CD4-positive, alpha-beta T cell treated with Interleukin-1 beta for 1 hour (primary cell): ENCODE measurements around the gene RSU1.
A peak's percentile ranks its signal among the peaks of the same experiment; 100 is the strongest.
"Not testable (repeated sequence)": the region's sequence is repeated elsewhere in the genome, so short reads cannot be mapped to it uniquely, and the experiment has no call there.

Source experiments
- DNase-seq, 2 donors: peaks; one replicate each; pipeline ENCODE4 v3.0.0-alpha.2; 2020 to 2022

The RSU1 gene

DNA sequence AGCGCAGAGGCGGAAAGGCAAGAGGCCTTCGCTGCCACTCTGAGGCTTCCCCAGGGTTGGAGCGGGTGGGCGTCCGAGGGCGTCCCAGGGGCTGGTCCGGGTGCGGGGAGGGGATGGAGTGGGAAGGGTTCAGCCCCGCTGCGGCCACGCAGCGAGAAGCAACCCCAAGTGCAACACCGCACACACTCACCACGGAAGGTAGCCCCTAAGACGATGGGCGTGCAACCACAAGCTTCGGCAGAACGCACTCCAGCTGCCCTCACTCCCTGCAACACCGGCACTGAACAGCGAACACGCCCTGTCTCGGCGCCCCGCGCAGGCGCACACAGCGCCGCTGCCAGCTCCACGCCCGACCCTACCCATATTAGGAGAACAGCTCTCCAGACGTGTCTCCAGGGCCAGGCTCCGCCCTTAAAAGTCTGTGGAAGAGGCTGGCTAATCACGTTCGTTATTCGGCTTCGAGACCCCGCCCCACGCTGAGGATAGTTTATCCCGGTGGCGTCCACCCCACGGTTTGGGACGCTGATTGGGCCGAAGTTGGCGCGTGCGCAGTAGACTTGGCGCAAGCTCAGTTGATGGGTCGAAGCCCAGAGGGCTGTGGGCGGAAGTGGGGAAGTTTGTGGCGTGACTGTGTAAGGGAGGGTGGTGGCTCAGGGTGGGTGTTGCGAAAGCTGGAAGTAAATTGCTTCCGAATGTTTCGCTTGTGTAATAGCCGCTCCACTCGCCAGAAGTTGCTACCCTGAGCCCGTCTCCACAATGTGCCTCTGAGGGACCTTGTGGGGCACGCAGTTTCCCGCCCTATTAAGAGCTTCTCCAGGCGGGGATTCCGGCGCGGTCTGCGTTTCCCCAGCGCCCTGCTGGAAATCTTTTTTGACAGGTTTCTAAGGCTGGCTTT is at the start of gene RSU1:
Gene RSU1 (minus strand): TSS at position 300 of the 895 bp plus-strand sequence. CDS start 343 bp downstream, outside the sequence.
- DNase-seq: peak; percentile 100

DNA sequence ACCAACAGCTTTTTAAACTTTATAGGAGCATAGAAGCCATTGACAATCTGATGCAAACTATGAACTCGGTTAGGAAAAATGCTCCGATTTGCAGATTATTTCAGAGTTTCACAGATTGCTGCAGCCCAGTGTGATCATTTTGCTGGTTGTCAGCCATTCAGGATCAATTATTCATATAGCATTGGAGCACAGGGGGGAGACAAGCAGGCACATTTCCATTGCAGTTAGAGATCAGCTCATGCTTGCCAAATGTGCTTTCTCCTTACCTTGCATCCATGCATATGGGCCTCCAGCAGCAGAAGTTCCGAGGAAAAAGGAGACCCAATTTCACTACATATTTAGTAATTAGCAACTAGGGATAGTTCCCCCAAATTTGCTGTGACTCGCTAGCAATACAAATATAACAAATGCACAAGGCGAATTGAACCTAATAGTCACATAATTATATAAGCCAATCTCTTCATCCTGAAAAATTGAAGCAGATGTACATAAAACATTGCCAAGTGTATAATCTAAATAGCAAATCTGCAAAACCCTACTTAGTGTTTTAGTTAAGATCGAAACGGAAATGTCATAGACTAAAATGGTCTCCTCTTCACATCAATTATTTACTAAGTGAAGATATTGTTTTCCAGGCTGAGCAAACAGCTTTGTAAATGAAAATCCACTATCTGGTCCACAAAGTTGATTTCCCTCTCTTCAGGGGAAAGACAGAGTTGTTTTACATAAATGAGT is 49.5 kb upstream of the RSU1 start:
- DNase-seq: no peak

DNA sequence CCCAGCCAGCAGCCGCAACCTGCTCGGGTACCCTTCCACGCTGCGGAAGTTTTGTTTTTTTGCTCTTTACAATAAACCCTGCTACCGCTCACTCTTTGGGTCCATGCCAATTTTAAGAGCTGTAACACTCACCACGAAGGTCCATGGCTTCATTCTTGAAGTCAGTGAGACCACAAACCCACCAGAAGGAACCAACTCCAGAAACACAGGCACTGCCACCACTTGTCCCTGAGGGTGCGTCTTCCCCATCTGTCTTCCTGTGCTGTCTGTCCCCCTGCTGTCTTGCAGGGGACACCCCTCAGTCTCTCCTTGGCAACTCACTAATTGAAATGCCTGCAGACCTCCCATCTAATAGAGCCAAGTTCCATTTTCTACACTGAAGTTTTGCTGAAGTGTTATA is 48.5 kb upstream of the RSU1 start:
- no peak for DNase-seq

DNA sequence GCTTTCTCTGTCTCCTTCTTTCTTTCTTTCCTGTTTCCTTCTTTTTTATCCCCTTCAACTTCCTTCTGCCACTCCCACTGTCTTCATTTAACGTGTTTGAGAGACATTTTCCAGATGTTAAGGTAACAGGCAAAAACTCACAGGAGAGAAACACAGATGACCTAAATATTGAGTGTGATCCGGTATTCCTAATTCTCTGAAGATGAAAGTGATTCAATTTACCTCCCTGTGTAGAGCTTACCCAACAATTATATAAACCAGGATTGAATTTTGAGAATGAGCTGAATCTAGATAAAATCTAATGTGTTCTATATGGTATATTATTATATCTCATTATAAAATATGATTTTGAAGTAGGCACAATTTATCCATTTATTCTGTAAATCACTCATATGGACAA is 46.5 kb upstream of the RSU1 start:
- no peak for DNase-seq

DNA sequence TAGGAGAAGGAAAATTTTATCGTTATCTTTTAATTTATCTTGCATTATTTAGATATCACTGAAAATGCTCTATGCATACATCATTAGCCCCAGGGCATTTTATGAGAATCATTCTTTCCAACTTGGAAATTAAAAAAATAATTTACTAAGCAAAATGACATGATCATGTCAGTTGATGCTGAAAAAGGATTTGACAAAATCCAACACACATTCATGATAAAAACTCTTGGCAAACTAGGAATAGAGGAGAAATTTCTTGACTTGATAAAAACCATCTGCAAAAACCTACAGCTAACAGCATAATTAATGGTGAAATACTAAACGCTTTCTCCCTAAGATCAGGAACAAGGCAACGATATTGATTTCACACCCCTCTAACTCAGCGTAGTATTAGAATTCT is 40.2 kb upstream of the RSU1 start:
- DNase-seq: no peak

DNA sequence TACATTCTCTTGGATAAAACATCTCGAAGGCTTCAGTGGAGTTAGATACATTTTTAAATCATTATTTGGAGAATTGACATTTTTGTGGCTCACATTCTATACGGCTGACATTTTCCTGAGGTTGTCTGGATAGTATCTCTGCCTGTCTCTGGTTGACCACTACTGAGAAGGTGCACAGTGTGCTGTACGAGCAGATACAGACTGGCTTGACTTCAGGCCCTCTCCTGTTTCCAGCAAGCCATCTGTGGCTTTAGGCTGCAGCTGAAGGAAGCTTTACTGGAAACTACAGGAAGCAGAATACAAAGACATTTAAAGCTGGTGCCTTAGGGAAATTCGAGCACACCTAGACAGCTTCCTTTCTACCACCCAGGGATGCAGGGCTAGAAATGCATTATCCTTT is 39.3 kb upstream of the RSU1 start:
- no peak for DNase-seq

DNA sequence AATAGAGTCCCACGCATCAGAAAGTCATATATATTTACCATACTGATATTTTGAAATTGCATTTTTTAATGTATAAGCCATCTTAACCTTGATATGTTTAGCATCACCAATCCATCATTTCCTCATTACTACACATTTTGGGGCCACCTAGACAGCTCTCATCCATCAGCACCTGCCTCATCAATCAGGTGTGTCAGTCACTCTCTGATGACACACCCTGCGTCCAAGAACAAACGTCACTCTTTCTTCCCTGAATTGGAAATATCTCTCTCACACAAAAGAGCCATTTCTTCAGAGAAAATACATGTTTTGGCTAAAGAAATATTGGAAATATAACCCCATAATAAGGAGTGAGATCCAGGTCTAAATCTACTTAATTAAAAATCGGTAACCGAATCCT is 38.9 kb upstream of the RSU1 start:
- no peak for DNase-seq

DNA sequence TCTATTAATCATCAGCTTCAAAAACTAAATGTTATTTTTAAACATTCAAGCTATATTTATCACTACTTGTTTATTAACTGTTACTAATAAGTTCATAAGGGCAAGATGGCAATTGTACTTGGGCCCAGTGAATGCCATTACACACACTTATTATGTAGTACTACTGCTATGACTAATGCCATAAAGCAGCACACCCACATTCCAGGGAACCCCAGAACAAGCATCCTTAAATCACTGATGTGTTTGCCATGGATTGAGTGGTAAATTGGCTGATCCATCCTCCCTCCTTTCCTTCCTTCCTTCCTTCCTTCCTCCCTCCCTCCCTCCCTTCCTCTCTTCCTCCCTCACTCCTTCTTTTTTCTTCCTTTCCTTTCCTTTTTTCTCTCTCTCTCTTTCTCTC is 37.4 kb upstream of the RSU1 start:
- DNase-seq: no peak

DNA sequence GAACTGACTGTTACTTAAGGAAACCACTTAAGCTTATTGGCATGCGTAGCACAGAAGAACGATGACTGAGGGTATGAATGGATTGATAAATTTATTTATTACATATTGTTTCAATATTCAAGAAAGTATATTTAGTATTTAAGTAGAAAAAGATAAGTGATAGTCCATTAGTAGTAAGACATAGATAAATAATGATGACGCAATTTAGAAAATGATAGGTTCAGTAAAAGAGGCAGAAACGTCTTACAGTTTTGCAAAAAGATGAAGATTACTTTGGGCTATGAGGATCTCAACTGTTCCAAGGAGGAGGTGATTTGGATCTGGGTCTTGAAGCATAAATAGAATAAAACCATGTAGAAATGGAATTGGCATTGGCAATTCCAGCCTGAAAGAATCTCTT is 36.6 kb upstream of the RSU1 start:
- DNase-seq: no peak

DNA sequence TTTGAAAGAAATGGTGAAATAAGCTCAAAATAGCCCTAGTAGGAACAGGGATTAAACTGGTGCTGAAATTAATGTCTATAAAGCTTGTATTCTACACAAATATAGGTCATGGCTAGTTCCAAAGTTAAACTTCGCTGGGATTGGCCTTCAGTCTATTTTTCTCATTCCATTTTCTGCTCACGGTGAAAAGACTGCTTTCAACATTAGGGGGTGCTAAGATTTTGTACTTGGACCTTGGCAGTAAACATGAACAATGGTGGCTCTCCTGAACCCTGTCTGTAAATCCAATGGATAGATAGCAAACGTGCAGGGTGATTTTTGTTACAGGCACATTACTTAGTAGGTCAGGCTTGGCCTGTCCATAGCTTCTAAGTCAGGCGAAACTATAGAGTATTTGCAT is 36.0 kb upstream of the RSU1 start:
- peak in 1 of 2 donors; percentile 7 for DNase-seq

DNA sequence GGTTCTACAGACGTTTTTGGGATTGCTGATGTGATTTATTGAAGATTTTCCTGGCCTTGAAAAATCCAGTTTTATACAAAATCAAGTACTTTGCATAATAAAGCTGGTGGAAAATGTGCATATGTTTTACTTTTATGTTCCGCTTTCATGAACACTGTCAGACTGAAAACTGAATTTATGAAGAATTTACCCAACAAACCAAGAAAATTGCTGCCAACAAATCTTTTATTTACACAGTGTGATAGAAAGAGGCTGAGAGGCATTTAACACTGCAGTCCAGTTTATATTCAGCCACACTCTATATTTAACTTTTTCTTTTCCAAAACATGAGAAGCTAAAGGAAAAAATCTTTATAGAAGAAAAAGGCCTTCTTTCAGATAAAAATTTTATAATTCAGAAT is 35.4 kb upstream of the RSU1 start:
- no peak for DNase-seq

DNA sequence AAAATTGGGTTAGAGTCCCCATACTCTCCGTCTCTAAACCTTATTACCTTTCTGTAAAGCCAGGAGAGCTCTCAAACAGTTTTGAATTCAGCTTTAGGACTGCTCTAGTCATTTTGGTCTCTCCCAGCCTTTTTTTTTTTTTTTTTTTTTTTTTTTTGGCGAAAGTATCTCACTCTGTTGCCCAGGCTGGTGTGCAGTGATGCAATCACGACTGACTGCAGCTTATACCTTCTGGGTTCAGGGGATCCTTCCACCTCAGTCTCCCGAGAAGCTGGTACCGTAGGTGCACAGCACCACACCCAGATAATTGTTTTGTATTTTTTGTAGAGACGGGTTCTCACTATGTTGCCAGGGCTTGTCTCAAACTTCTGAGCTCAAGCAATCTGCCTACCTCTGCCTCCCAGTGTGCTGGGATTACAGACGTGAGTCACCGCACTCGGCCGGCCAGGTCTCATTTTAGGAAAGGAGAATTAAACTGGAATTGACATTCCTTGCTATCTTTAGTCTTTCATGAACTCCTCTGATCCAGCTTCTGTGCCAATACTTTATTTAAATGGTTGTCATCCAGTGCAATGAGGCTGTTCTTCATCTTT is 31.4 kb upstream of the RSU1 start:
- DNase-seq: no peak

DNA sequence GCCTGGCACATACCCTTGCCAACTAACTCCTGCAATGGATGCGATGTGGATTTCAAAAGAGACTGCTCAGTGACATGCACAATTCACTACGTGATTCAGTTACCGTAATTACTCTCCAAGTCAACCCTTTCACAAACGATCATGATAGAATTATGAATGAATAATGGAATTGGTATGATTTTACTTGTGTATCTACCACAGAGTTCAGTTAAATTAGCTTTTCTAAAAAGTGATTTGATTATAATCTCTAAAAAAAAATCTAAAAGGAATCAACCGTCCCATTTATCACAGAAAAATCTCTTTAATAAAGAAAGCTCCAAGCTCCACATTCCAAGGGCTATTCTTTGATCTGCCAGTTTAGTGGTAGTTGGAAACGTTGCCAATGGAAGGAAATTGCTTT is 30.4 kb upstream of the RSU1 start:
- no peak for DNase-seq

DNA sequence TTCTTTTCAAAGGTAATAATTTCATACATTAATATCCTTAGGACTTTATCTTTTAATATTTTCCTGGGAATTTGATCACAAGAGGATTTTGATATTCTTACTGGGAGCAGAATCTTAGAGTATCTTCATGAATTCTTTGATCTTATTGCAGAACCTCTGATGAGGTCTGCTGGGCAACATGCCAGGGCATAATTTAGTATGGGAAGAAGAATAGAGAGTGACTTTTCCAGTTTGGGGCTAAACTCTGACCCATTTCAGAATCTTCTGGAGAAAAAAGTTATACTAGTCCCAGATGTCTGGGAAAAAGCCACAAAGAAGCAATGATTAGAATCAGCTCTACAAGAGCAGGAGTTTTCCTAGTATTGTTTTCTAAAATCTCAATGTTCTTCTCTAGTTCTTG is 28.0 kb upstream of the RSU1 start:
- no peak for DNase-seq

DNA sequence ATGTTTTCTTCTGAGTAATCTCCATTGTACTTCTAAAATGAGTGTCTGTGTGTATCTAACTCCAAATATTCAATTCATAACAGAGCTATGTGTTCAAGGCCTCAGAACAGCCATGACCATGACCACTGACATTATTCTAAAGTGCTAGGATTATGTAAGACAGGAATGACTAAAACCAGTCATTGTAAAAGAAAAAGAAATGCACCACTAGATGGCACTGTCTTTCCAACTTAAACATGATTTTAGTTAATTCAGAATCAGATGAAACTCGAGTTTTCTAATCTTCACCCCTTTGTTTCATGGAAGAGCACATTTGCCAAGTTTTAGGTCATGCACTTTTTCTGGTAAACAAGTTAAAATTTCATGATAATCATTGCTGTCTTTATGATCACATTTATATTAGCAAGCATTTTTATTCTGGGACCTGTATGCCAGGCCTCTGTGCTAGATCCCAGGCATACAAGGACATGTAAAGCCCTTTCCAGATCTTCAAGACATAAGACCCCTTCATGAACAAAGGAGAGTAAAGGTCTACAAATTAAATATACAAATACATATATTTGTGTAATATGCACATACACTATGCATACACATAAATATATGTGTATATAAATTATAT is 26.1 kb upstream of the RSU1 start:
- DNase-seq: peak in 1 of 2 donors; percentile 77

DNA sequence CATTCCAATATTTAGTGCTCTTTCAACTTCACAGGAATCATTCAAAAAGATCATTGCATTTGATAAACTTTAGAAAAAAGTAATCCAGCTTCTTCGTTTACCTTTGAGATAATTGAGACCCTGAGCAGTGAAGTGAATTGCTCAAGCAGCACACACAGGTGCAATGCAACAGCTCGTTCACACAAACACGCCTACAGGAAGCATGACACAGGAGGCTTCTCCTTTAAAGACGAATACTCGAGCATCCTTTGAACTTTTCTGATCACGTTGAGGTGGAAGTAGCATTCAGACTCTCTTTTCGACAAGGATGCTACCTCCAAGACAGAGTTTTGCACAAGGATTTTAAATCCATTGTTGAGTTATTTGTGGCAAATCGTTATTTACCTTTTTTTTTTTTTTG is 18.0 kb upstream of the RSU1 start:
- DNase-seq: peak; percentile 30 to 49

DNA sequence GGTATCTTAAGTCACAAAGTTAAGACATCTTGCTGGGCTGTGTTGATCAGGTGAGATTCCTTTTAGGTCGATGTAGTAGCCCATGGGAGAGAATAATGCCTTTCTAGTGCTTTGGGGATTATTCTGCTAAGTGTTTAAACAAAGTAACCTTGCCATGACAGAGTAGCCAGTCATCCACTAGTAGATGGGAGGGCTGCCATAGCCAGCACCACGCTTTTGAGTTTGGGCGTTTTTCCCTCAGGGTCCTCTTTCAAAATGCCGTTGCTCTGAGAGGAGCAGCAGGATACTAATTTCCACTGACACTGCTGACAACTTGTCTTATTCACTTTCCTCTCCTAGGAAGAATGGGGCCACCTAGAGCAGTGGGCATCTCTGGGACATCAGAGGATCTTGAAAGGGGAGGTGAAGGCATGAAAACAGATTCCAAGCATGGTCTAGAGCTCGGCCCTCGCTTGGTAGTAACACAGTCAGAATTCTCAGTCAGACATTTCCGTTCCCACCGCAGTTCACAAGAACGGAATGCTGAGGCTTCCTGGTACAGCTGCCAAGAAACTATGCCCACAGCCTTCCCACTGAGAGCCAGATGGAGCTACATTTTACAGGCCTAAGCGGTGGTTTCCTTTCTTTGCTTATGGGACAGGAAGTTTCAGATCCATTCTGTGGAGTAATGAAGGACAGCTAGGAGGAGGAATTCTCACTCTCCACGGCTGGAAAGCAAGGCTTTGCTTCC is 15.3 kb upstream of the RSU1 start:
- no peak for DNase-seq

DNA sequence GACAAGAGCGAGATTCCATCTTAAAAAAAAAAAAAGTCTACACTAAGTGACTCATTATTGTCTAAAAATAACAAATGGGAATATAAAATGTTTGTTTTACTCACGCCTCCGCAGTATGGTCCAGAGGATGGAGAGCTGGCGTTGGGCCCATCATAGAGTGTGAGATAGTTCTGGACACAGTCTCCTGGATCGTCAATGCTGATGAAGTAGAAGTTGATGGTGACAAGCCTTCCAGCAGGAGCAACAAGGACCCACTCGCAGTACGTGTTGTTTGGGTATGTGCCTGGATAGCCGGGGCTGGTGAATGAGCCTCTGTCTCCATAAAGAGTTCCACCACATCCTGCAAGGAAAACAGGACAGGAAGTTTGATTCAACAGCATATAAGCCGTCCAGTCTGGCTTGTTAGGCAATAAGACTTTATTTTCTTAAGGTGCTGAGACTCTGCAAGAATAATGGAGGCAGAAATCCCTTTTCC is 11.5 kb upstream of the RSU1 start:
- no peak for DNase-seq

DNA sequence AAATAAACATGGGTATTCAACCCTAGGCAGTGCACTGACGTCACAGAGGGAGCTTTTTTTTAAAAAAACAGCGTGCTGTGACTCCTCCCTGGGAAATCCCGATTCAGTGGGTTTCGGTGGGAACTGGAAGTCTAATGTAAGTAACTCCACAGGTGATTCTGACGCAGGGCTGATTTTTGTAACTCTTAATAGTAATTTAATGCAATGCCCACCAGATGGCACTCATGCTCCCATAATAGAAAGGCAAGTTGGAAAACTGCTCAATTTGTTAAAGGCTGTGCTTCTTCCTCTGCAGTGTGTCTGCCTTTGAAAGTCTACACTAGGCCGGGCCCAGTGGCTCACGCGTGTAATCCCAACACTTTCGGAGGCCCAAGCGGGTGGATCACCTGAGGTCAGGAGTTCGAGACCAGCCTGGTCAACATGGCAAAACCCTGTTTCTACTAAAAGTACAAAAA is 10.9 kb upstream of the RSU1 start:
- DNase-seq: peak; percentile 56 to 78

DNA sequence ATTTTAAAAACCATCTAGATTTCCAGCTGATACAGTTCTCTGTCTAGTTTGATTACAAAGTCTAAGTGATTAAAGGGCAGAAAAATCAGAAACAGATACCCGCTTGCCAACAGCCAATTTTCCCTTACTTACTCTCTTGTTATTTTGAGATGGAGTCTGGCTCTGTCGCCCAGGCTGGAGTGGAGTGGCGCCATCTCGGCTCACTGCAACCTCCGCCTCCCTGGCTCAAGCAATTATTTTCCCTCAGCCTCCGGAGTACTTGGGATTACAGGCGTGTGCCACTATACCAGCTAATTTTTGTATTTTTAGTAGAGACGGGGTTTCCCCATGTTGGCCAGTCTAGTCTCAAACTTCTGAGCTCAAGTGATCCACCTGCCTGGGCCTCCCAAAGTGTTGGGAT is 10.2 kb upstream of the RSU1 start:
- DNase-seq: not testable (repeated sequence)

DNA sequence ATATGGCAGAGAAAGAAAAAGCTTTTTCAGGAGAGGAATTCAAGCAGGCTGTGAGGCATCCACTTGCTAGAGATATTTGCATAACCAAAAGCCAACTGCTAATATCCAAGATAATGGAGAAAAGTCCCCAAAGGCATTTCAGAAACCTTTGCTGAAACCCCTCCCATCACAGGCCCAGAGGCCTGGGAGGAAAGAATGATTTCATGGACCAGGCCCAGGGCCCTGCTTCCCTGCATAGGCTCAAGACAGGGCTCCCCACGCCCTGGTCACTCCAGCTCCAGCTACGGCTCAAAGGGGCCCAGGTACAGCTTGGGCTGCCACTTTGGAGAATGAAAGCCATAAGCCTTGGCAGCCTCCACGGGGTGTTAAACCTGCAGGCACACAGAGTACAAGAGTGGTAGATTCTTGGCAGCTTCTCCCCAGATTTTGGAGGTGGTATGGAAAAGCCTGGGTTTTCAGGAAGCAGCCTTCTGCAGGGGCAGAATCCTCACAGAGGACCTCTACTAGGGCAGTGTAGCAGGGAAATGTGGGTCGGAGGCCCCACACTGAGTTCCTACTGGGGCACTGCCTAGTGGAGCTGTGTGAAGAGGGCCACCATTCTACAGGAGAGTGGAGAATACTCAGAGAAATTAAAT is 5.6 kb upstream of the RSU1 start:
- no peak for DNase-seq

DNA sequence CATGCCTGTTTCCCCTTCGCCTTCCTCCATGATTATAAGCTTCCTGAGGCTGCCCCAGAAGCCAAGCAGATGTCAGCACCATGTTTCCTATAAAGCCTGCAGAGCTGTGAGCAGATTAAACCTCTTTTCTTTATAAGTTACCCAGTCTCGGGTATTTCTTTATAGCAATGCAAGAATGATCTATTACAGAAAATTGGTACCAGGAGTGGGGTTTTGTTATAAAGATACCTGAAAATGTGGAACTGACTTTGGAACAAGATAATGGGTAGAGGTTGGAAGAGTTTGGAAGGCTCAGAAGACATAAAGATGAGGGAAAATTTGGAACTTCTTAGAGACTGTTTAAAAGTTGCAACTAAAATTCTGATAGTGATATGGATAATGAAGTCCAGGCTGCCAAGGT is 4.8 kb upstream of the RSU1 start:
- DNase-seq: no peak
